Aorta (tissue), 5 donors: ENCODE measurements around the gene CENPE. TPM values are rescaled to one million over a fixed set of nuclear protein-coding genes. Genes with fewer than 3 reads are reported as not detected.

Source experiments
- ATAC-seq: fragments of 200-7000 bp; cut with Tn5 transposase; one replicate; pipeline ENCODE4 v1.9.1; 2022; ENCODE audit warnings: moderate library complexity; ENCODE audit not compliant: low FRiP score
- DNase-seq, 2 donors: peaks; one replicate each; pipeline ENCODE4 v3.0.0-alpha.2; 2020
- H3K27ac ChIP-seq, 2 donors: one replicate each; pipeline ENCODE4 v1.5.1; 2013; ENCODE audit warnings: low read length in 2 of 2, mild to moderate bottlenecking in 2 of 2, moderate library complexity in 2 of 2, control low read depth in 1 of 2, inconsistent platforms in 1 of 2, low read depth in 1 of 2
- H3K27me3 ChIP-seq, 2 donors: one replicate each; pipeline ENCODE4 v1.6.1; 2013; ENCODE audit warnings: control low read depth in 1 of 2, low read length in 1 of 2, mild to moderate bottlenecking in 1 of 2, moderate library complexity in 1 of 2; ENCODE audit not compliant: insufficient read depth in 2 of 2, control insufficient read depth in 1 of 2
- H3K36me3 ChIP-seq, 2 donors: one replicate each; pipeline ENCODE4 v1.6.1; 2013; ENCODE audit warnings: control low read depth in 1 of 2, low read length in 1 of 2, mild to moderate bottlenecking in 1 of 2; ENCODE audit not compliant: insufficient read depth in 2 of 2, control insufficient read depth in 1 of 2
- H3K4me1 ChIP-seq, 2 donors: one replicate each; pipeline ENCODE4 v1.6.1; 2013; ENCODE audit warnings: low read length in 2 of 2, control low read depth in 1 of 2, mild to moderate bottlenecking in 1 of 2, moderate library complexity in 1 of 2; ENCODE audit not compliant: insufficient read depth in 2 of 2, control insufficient read depth in 1 of 2
- H3K4me3 ChIP-seq, 2 donors: one replicate each; pipeline ENCODE4 v1.5.1; 2013; ENCODE audit warnings: low read length in 2 of 2, control low read depth in 1 of 2, mild to moderate bottlenecking in 1 of 2
- H3K9me3 ChIP-seq: one replicate; pipeline ENCODE4 v1.6.1; 2013; ENCODE audit warnings: mild to moderate bottlenecking, low read length; ENCODE audit not compliant: control insufficient read depth
- WGBS, 2 donors: extraction: QIAGEN DNeasy Blood & Tissue Kit; methylation state at CpG; one replicate each; pipeline ENCODE4 v1.1.7; 2013; 5-methylcytosine and 5-hydroxymethylcytosine counted together
- intact Hi-C, 2 donors: fragments of 100-400 bp; cut with DNase I; formaldehyde crosslinking; loops; one replicate each; pipeline versions ENCODE4 v1.14.2 to v1.15.0; 2022
- polyA plus RNA-seq, 2 donors: library from polyadenylated mRNA; stranded (reverse); fragments of 200-250 nt; gene quantifications; one replicate each; pipeline ENCODE4 v1.2.3, GENCODE V29; 2013
- total RNA-seq, 2 donors: library from RNA; stranded (reverse); fragmentation: NEBNext Ultra II Directional; extraction: Animal tissue kit (Norgen Biotek cat#: 25700); gene quantifications; one replicate each; pipeline ENCODE4 v1.2.1, GENCODE V29; 2021
- donor health status: healthy with polysubstance abuse.
- donor health status: Bipolar disorder and iron deficiency.
- donor health status: DM: no; HTN: no; CAD: no.
- donor health status: DM: no; HTN: no; CAD: no.
- donor health status: DM: yes; HTN: yes; CAD: no.

CENPE gene
- total and polyA plus RNA-seq, 4 donors: 0.28 to 3.4 (median 1.3) TPM; not detected in 1

DNA sequence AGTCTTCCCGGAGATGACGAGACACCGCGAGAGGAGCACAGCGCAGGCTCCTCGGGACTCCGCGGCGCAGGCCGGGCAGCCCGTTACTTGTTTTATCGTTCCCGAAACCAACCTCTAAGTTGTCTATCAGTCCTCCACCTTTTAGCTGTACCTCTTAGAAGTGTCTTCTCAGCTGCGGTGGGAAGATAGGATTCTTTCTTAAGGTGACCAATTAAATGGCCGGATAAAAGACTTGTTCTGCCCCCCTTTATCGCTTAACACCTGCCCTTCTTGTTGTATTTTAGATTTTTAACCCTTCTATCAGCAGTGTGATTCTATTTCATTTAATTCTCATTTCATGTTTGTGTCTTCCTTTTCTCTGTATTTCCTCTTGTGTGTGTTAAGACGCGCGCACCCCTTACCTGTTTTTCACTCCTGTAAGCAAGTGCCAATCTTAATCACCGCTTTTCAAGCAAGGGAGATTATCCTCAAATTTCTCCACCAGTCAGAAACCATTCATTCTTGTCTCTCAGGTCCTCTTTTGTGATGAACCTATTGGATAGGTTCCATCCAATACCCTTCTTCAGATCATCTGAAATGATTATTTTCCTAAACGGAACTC, 121.3 kb downstream of the CENPE start, which contains the start of gene SLC9B2:
Gene SLC9B2, minus strand, starts transcription at position 15 of the 601 bp plus-strand sequence. CDS start 9,211 bp downstream, outside the sequence.
- H3K4me3 ChIP-seq: peak within 1 kb of the TSS; percentile 44 to 73
- peaks cover 0 to 11% of the 10 kb centered on the region in 2 donors for H3K4me1 ChIP-seq
- peak within 1 kb of the TSS; percentile 1 to 38 for H3K27ac ChIP-seq
- no peak for DNase-seq
- no peaks in the 10 kb centered on the region for H3K36me3 ChIP-seq
- intact Hi-C loops: loop anchor here (5.0 kb wide), 1 partner anchor 60 kb away; the partner anchor contains the start of gene SLC9B1 (in 2 of the 2)
- no peaks in the 10 kb centered on the region for H3K9me3 ChIP-seq
- 20 to 23% methylated on average over 21 of the region's 21 CpGs for WGBS, 2 donors
- ATAC-seq: no peak
- H3K27me3 ChIP-seq: no peaks in the 10 kb centered on the region

DNA sequence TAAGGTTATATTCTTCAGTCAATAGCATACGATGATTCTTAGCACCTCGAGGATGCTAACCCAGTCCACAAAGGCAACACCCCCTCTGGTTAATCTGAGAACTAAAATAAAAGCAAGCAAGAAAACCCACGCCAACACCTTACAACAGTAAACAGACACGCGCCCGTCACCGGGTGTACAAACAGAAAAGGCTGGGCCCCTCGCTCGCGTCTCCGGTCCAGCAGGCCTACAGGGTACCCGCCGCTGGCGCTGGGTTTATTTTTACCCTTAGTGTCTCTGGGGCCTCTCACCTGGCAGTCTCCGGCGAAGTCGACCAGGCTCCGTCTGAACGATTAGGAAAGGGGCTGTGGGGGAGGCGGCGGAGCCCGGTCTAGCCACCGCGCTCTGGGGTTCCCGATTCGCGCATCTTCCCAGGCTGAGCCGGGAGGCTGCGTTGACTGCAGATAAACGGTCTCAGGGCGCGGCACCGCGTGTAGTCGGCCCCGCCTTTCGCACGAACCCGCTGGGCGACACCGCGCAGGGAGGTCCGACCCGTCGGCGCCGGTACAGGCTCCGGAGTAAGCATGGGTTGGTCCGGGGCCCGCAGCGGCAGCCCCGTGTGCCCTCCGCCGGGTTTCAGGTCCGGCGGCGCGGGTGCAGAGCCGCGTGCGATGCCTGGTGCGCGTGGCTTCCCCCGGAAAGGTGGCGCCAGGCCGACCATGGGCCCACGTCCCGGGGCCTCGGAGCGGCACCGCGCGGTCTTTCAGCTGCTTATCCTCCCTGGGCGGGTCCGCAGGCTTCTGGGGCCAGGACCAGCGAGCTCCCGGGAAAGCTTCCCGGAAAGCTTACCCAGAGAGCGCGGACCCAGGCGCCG, 122.0 kb downstream of the CENPE start:
- peaks cover 0 to 11% of the 10 kb centered on the region in 2 donors for H3K4me1 ChIP-seq
- H3K4me3 ChIP-seq: peak overlapping the region; percentile 44 to 73
- H3K27ac ChIP-seq: peak overlapping the region; percentile 1 to 38
- ATAC-seq (peak; percentile 94), DNase-seq (peak; percentile 82 to 91)
- no peaks in the 10 kb centered on the region for H3K9me3 ChIP-seq
- no peaks in the 10 kb centered on the region for H3K36me3 ChIP-seq
- WGBS, 2 donors: 0% methylated on average over 74 to 82 of the region's 82 CpGs
- intact Hi-C loops: loop anchor here (5.0 kb wide), 1 partner anchor 59 kb away; the partner anchor contains the start of gene SLC9B1 (in 2 of the 2)
- no peaks in the 10 kb centered on the region for H3K27me3 ChIP-seq

DNA sequence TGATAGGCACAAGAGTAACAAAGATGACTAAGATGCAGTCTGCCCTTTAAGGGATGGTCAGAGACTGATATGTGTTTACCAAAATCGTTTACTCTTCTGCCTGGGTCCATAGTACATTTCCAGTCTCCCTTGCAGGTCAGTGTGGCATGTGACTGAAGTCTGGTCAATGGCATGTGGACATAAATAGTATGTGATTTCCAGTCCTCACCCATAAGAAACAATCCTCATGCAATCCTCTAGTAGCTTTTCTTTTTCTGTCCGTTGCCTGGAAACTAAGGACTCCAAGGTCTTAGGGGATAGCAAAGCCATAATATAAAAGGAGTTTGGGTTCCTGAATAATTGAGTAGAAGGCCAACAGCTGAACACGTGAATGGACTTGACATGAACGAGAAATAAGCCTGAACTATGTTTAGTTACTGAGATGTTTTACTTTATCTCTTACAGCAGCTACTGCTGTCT, 122.7 kb downstream of the CENPE start:
- ATAC-seq: peak; percentile 17
- Histone ChIP-seq H3K4me3 (peak overlapping the region; percentile 44 to 73), H3K27ac (peak overlapping the region in 1 of 2 donors; percentile 33), H3K27me3 (no peaks in the 10 kb centered on the region), H3K36me3 (no peaks in the 10 kb centered on the region), H3K4me1 (peaks cover 0 to 11% of the 10 kb centered on the region in 2 donors), H3K9me3 (no peaks in the 10 kb centered on the region)
- 20% methylated on average over 4 of the region's 4 CpGs for WGBS, 2 donors
- intact Hi-C loops: loop anchor here (5.0 kb wide), 1 partner anchor 58 kb away; the partner anchor contains the start of gene SLC9B1 (in 2 of the 2)
- no peak for DNase-seq

DNA sequence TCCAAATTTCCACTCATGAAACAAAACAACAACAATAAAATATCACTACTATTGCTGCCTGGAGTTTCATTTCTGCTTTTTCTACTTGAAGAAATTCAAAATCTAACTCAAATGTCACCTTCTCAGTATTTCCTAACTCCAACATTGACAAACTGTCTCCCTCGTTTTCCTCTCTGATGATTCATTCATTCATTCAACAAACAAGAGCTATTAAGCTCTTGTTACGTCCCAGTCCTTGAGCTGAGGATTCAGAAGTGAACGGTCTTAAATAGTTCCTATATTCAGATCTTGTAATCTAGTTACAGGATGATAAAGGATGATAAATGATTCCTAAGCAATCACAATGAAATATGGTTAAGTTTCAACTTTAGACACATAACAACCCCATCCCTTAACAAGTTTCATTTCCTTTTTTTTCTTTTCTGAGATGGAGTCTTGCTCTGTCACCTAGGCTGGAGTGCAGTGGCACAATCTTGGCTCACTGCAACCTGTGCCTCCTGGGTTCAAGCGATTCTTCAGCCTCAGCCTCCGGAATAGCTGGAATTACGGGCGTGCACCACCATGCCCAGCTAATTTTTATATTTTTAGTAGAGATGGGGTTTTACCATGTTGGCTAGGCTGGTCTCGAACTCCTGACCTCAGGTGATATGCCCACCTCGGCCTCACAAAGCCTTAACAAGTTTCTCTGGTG, 123.3 kb downstream of the CENPE start:
- WGBS, 2 donors: 87 to 88% methylated on average over 9 of the region's 9 CpGs
- H3K36me3 ChIP-seq: no peaks in the 10 kb centered on the region
- H3K4me1 ChIP-seq: peaks cover 0 to 11% of the 10 kb centered on the region in 2 donors
- no peak overlapping the region for H3K27ac ChIP-seq
- intact Hi-C loops: loop anchor here (5.0 kb wide), 1 partner anchor 58 kb away; the partner anchor contains the start of gene SLC9B1 (in 2 of the 2)
- no peak overlapping the region for H3K4me3 ChIP-seq
- no peak for ATAC-seq
- DNase-seq: no peak
- no peaks in the 10 kb centered on the region for H3K27me3 ChIP-seq
- no peaks in the 10 kb centered on the region for H3K9me3 ChIP-seq

DNA sequence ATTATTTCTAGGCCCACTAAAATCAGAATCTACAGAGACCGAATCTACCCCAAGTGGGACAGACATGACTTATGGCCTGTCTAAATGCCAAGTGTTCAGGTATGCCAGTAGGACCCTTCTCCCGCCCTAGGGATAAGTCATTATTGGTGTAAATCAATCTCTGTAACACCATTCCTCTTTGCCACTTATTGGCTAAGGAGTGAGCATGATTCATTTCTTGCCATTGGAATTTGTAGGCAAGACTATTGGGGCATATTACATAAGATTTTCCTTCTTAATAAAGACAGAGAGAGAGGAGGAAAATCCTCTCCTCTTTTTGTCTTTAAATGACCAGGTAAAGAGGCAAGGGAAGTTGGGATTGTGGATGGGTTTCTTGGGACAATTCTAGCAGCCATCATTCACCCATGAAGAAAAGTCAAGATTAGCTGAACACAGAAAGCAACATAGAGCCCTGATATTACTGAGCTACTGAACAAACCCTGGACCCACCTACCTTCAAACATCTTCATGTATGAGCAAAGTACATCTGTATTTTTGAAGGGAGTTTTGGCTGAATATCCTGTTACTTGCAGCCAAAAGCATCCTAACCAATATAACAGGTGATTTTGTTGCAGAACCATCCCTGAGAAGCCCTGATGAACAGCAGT, 124.2 kb downstream of the CENPE start:
- H3K36me3 ChIP-seq: no peaks in the 10 kb centered on the region
- peaks cover 0 to 11% of the 10 kb centered on the region in 2 donors for H3K4me1 ChIP-seq
- no peak for DNase-seq
- 97 to 98% methylated on average over 2 of the region's 2 CpGs for WGBS, 2 donors
- intact Hi-C loops: no loop called here
- ATAC-seq: no peak
- no peaks in the 10 kb centered on the region for H3K9me3 ChIP-seq
- no peaks in the 10 kb centered on the region for H3K27me3 ChIP-seq
- H3K4me3 ChIP-seq: no peak overlapping the region
- H3K27ac ChIP-seq: no peak overlapping the region

DNA sequence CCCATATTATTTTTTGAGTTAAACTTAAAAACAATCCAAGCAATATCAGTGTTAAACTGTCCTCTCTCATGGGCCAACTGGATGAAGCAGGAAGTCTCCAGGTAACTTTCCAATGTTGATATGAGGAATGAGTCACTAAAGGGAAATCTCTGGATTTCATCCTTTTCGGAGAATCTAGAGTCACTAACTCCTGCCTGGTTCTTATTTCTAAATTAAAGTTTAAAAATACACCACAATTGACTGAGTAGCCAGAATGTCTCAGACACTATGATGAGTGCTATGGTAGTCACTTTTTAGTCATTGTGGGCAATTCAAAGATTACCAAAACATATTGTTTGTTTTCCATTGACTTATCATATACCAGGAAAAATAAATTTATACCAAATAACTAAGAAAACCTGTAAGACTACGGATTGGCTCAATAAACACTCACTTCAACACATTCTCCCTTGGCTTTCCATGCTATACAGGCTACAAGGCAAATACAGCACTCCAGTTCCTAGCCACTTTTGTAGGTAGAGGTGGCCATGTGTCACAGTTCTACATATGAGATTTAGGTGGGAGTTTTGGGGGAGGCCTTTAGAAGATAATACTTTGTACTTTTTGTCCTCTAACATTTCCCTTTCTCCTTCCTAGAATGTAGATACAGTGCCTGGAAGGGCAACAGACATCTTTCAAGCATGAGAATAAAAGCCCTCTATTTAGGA, 130.1 kb downstream of the CENPE start:
- H3K27ac ChIP-seq: no peak overlapping the region
- H3K36me3 ChIP-seq: peaks cover 0 to 3% of the 10 kb centered on the region in 2 donors
- H3K4me3 ChIP-seq: no peak overlapping the region
- no peaks in the 10 kb centered on the region for H3K9me3 ChIP-seq
- intact Hi-C loops: no loop called here
- no peak for DNase-seq
- H3K27me3 ChIP-seq: no peaks in the 10 kb centered on the region
- WGBS, 2 donors: 88% methylated on average over 2 of the region's 2 CpGs
- no peaks in the 10 kb centered on the region for H3K4me1 ChIP-seq
- ATAC-seq: no peak

DNA sequence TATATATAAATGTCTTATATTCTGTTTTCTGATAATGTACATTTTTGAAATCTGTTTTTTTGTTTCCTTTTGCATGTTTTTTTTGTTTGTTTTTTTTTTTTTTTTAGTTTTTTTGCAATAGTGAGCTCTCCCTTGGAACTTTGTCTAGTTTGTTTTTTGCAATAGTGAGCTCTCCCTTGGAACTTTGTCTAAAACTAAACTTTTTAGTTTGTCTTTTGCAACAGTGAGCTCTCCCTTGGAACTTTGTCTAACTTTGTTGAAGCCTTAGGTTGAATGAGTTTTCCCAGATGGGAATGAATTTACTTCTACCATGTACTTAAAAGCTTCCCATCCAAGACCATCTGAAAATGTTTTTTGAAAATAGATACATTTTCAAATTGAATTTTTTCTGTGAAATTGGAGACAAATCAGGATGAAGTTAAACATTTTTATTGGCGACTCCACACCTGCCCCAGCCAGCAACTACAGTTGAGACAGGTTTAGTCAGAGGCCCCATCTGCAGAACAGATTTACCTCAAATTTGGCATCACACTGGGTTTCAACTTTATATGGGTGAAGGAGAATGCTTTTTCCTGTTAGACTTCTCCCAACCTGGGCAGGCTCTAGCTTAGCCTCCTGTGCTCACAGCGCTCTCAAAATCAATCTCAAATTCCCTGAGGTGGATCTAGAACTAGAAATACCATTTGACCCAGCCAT, 137.5 kb downstream of the CENPE start:
- DNase-seq: no peak
- intact Hi-C loops: no loop called here
- Histone ChIP-seq H3K9me3 (no peaks in the 10 kb centered on the region), H3K4me1 (no peaks in the 10 kb centered on the region), H3K36me3 (peaks cover 0 to 1% of the 10 kb centered on the region in 2 donors), H3K27ac (no peak overlapping the region), H3K4me3 (no peak overlapping the region), H3K27me3 (no peaks in the 10 kb centered on the region)
- ATAC-seq: no peak
- WGBS, 2 donors: 96 to 97% methylated on average over 2 of the region's 2 CpGs
